Umbilical cord (tissue), 2 donors: ENCODE data around the gene PACSIN1. TPM values are rescaled to one million over a fixed set of nuclear protein-coding genes. Genes with fewer than 3 reads are reported as not detected.
A peak's percentile ranks its signal among the peaks of the same experiment; 100 is the strongest.
"Not testable (repeated sequence)": the region's sequence is repeated elsewhere in the genome, so short reads cannot be mapped to it uniquely, and the experiment has no call there.

Experiments used
- DNase-seq: peaks from one replicate; pipeline ENCODE4 v3.0.0-alpha.2; 2015; ENCODE audit warnings: low spot score
- total RNA-seq: library from RNA; depleted of rRNA; stranded (reverse); fragments of >200 nt; gene quantifications from one replicate; pipeline ENCODE4 v1.2.3, GENCODE V29; 2014; ENCODE audit warnings: low replicate concordance; ENCODE audit not compliant: insufficient read depth

Gene PACSIN1
- total RNA-seq, 1 donor from 2014 or later, result 0.72 TPM

DNA sequence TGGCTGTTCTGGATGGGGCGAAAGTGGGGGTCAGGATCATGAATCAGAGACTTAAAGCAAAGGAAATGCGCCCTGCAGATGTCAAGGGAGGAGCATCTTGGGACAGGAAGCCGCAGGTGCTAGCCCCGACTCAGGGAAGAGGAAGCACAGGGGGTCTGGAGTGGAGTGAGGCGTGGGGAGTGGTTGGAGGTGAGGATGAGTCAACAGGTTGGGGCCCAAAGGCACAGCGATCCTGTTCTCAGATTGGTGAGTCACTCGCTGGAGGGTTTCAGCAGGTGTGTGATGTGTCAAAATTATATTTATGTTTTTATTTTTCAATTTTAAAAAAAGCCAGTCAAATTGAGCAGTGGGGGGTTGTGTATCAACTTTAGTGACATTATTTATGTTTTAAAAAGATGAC, 19.0 kb downstream of the PACSIN1 start:
- DNase-seq, result peak; percentile 20

DNA sequence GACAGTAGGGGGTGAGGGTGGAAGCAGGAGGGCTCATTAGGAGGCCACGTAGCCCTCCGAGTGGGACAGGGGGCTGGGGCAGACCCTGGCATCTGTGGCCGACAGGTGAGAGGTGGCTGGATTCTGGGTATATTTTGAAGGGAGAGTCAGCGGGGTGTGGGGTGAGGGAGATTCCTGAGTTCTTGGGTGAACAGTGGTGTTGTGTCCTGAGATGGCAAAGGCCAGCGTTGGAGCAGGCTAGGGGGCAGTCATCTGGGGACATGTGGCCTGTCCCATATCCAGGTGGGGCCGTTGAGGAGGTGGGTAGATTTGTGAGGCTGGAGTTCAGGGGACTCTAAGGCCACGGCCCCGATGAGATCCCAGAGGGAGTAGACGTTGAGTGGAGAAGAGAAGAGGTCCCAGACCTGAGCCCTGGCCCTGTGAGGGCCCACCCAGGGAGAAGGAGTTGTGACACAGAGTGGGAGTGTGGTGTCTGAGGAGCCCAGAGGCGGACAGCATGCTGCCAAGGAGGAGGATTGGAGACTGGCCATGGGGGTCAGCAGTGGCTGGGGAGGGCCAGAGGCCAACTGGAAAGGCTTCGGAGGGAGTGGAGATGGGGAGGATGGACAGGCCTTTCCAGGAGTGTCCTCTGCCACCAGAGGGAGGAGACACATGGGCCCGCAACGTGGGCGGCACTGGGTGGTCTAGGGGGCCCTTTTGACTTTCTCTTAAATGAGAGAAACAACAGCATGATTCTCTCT, 19.6 kb downstream of the PACSIN1 start:
- no peak for DNase-seq

DNA sequence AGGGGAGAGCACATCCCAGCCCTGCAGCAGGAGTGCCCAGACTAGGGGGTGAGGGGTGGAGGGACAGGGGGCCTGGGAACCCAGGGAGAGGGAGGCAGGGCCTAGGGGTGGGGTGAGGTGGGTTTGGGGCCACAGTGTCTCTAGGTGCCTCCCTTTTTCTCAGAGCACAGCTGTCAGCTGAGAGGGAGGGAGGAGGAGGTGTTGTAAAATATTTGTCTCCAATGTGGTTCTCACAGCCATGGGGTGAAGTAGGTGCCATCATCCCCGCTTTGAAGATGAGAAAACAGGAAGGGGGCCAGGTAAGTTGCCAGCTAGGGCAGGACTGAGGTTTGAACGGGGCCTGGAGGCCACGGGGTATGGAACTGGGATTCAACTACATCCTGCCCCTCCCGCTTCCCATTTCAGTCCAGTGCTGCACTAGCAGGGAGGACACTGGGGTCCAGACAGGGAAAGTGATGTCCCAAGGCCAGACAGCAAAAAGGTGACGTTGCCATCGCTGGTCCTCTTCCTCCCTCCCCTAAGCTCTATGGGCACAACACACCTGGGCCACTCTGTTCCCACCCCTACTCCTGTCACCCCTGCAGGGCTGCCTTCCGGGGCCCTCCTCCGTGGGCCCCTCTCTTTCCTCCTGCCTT, 20.3 kb downstream of the PACSIN1 start:
- no peak for DNase-seq

DNA sequence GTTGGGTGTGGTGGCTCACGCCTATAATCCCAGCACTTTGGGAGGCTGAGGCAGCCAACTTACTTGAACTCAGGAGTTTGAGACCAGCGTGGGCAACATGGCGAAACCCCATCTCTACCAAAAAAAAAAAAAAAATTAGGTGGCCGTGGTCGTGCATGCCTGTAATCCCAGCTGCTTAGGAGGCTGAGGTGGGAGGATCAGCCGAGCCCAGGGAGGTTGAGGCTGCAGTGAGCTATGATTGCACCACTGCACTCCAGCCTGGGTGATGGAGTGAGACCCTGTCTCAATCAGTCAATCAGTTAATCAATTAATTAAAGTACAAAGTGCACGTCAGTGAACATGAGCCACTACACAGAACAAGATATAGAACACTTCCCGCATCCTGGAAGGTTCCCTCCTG, 21.0 kb downstream of the PACSIN1 start:
- not testable (repeated sequence) for DNase-seq

DNA sequence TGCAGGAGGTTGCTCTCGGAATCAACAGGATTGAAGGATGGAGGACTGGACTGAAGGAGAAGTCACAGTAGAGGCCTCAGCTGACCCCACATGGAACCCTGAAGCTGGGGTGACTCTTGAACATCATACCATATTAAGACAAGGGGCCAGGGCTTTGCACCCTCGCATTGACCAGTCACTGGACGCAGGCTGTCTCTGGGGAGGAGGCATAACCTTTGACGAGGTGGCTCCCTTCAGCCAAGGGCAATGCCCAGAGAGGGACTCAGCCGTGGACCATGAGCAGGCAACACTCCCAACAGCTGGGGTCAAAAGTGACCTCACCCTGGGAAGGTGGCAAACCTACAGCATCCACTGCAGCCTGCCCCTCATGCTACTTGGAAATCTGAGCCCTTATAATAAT, 21.7 kb downstream of the PACSIN1 start:
- DNase-seq, result no peak

DNA sequence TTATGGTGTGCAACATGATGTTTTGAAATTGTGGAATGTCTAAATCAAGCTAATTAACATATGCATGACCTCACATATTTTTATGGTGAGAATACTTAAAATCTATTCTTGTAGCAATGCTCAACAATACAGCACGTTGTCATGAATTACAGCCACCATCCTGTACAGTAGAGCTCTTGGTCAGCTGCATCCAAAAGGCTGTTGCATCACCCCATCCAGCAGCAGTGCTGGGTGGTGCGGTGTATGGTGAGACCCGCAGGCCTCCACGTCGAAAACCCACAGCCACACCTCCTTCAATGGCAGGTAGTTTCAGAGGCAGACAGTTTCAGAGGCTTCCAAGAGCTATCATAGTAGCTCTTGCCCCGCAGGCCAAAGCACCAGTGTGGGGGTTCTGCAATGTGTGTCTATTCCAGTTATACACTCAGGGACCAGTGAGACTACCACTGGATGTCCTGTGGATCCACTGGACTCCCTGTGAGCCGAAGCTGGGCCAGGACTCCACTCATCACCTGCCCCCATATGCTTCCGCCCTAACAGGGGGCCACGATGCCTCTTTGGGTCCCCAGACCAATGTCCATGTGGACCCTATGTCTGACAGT, 23.4 kb downstream of the PACSIN1 start:
- DNase-seq, result no peak

DNA sequence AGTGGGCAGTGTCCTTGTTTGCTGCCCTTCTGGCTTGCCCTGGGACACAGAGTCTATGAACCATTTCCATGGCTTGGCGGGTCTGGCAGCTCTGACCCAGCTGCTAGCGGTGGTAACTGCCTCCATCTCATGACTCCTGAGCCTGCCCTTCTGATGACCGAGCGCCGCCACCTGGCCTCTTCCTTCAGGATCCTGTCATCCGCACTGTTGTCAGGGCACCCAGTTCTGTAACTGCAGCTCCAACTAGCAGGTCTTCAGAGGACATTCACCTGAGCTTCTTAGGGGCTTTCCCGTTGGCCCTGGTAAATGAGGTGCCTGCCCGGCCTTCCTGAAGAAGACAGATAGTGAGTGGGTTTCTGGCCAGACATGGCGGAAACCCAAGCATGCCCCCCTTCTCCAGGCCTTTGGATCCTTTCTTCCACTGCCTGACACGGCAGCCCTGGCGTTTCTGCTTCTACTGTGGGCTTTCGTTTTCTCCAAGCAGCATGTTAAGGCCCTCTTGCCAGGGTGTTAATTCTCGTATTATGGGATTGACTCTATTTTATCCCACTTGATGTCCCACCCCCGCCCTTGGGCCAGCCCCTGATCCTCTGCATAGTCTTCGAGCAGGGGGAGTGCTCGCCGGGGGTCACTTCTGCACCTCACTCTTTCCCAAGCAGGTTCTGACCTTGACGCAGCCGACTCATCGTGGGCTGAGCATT, 24.7 kb downstream of the PACSIN1 start:
- no peak for DNase-seq

DNA sequence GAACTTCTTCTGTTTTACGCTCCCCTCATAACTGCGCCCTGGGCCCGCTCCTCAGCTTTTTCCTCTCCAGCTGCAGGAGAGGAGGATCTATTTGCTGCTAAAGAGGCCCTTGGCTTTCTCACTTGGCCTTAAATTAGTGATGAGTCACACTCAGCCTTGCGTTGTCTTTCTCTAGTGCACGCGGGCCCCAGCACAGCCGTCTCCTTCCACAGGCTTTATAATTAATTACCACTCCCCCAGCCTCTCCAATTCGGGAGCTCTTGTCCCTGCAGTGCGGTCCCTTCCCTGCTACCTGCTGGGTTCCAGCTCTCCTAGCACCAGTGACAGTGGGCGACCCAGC, 25.2 kb downstream of the PACSIN1 start:
- DNase-seq, result peak; percentile 62

DNA sequence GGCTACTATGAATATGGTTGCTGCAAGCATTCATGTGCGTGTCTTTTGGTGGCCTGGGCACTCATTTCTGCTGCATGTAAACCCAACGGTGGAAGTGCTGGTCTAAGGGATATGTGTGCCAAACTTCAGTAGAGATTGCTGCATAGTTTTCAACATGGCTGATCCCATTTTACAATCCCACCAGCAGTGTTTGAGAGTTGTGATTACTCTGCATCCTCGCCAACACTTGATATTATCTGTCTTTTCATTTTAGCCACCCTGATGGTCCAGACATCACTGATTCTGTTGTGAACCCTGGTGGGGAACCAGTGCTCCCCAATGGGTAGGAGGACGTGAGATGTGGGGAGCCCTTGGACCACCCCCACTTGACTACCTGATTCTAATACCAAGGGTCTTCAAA, 27.5 kb downstream of the PACSIN1 start:
- DNase-seq, result no peak

DNA sequence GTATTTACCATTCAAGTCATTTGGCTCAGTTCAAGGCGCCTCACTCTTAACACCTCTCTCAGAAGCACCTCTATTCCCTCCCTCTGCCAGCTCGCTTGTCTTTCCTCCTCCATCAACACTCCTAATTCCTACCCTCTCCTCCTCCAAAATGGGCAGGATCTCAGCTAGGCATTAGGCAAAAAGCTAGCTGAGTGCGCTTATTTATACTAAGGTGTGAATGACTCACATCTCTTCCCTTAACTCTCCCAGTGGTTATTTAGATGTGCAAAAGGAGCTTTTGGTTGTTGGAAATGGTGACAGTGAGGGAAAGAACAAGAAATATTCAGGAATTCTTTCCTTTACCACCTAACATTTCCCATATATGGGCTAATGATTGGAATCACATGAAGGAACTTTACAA, 29.1 kb downstream of the PACSIN1 start:
- DNase-seq, result no peak

DNA sequence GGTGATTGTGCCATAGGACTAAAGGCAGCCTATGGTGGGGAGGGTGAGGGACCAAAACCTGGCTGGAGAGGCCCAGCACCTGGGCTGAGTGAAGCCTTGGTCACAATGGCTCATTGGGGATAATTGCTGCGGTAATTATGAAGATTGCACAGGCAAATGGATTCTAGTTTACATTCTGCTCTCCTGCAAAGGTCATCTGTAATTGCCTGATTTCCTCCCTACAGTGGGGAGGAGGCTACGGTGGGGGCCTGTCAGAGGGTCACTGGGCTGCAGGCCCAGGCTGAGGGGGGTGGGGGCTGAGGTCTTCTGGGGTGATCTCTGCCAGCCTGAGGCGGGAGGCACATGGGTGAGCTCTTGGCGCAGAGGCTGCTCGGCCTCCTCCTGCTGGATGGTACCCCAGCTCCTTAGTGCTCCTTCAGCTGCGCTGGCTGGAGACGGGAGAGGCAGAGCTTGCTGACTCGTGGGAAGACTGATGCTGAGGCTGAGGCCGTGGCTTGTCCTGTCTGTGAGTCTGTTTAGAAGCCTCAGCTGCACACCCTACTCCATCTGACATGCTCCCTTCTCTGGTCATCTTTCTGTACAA, 30.3 kb downstream of the PACSIN1 start:
- no peak for DNase-seq

DNA sequence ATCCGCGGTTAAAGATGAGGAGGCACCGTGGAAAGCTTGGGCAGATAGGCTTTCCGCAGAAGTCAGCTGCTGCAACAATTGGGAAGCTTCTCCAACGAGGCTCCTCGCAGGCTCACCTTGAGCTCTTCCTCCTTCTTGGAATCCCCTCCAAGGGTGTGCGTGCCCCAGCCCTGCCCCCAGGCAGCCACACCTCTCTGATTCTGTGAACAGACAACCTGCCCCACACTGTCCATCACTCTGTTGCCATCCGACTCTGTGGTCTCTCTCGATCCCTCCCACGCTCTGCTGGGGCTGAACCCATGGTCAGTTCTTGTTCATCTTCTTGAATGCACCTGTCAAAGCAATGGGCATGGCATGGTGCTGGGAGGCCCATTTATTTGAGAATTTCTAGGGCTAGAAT, 31.5 kb downstream of the PACSIN1 start:
- no peak for DNase-seq

DNA sequence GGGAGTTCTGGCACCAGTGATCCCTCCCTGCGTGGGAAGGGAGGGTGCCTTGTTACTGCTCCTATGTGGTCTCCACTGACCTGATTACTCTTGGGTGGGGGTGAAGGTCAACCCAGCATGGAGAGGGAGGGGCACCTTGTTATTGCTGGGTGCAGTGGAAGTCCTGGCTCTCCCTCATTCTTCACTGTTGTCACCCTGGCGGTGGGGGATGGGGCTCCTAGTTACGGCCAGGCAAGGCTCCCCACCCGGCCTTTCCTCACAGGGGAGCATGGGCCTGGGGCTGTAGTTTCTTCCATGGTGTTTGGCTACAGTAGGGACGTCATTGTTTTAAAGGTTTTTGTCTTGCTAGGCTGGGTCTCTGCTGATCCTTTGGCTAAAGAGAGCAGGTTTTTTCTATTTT, 40.8 kb downstream of the PACSIN1 start:
- DNase-seq, result no peak

DNA sequence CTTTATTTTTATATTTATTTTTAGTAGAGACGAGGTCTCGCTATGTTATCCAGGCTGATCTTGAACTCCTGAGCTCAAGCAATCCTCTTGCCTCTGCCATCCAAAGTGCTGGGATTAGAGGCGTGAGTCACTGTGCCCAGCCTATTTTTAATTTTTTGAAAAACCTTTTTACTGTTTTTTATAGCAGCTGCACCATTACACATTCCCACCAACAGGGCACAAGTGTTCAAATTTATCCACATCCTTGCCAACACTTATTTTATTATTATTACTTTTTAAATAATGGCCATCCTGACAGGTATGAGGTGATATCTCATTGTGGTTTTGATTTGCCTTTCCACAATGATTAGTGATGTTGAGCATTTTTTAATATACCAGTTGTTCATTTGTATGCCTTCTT, 42.5 kb downstream of the PACSIN1 start:
- no peak for DNase-seq

DNA sequence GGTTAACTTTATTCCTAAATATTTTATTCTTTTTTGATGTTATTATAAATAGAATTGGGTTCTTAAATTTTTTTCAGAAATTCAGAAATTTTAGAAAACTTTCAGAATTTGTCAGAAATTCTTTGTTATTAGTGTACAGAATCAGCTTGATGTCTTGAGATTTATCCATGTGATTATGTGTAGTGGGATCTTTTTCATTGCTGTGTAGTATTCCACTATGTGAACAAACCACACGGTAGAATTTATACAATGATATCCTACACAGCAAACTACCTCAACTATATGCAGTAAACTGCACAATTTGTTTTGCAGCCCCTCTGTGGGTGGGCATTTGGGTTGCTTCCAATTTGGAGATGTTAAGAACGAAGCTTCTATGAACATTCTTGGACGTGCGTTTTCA, 43.9 kb downstream of the PACSIN1 start:
- no peak for DNase-seq

DNA sequence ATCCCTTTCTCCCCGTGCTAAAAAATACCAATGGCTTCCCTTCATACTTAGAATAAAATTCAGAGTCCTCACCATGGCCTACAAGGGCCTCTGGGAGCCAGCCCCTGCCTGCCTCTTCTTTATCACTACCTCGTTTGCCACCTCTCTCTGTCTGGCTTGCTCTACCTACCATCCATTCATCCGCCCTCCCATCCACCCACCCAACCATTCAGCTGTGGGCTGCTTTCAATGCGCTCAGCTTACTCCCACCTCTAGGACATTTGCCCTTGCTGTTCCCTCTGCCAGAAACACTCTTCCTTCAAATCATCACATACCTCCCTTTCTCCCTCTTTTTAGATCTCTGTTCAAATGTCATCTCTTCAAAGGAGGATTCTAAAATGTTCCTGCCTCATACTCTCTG, 44.4 kb downstream of the PACSIN1 start:
- DNase-seq, result no peak

DNA sequence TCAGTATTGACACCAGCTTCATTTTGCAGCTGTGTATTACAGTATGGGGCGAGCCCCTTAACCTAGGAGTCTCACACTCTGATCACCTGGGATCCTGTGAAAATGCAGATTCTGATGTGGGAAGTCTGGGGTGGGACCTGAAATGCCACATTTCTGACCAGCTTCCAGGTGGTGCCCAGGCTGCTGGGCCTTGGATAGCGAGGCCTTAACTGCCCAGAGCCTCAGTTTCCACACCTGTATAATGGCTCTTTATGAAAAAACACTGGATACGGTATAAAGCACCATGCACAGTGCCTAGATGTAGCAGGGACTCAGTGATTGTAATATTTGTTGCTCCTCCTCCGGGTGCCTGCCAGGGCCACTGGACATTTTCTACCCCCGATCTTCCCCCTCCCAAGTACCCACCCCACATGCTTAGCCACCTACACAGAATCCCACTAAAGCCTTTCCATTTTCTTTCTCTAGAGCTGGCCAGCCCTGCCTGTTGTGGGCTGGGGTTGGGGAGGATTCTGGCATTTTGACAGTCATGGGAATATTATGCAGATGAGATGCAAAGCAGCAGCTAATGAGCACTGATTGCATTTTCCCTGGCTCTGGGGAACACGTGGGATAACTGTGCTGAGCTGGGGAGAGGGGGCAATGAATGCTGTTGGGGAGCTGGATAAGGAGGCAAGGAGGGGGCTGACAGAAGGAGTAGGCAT, 45.5 kb downstream of the PACSIN1 start:
- DNase-seq, result no peak

DNA sequence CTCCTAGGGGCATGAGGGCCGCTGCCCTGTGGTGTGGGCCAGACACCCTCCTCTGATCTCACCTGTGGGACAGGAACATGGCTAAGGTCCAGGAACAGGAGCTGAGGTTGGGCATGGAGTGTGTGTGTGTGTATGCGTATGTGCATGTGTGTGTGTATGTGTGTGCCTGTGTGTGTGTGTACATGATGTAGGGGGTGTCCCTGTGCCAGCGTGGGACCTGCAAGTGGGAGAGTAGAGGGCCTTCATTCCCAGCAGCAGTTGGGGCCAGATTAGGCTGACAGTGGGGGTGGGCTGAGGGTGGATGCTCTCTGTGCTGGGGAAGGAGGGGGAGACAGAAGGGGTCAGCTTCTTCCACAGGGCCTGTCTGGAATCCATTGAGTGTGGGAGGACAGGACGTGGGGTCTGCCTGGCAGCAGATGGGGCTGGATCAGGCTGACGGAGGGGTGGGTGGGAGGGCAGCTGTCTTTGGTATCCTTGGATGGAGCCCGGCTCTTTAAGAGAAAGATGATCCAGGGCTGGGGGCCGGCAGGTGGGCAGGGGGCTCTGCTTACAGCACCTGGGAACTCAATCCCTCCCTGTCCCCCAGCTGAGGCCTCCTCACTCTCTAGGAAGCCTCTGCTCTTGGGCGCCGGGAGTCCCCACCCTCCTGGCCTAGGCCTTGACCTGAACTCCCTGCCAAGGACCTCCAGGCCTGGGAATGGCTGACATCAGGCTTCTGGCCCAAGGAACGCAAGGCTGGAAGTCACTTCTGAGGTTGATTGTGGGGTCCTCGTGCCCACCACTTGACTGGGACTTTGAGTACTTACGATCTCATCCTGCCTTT, 46.2 kb downstream of the PACSIN1 start:
- DNase-seq, result no peak

DNA sequence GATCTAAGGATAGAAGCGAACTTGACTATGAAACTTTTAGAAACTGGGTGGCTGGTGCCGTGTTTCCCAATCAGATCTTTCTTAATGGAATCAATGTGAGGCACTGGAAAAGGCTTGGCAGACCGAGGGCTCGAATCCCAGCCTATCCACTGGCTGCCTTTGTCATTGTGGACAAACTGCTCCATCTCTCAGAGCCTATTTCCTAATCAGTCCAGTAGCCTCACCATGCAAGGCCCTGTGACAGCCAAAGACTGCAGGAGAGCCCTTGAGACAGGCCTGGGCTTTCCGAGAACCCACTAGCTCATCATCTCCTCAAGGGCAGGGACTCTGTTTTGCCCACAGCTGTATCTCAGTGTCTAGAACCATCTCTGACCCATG, 46.9 kb downstream of the PACSIN1 start:
- DNase-seq, result no peak

DNA sequence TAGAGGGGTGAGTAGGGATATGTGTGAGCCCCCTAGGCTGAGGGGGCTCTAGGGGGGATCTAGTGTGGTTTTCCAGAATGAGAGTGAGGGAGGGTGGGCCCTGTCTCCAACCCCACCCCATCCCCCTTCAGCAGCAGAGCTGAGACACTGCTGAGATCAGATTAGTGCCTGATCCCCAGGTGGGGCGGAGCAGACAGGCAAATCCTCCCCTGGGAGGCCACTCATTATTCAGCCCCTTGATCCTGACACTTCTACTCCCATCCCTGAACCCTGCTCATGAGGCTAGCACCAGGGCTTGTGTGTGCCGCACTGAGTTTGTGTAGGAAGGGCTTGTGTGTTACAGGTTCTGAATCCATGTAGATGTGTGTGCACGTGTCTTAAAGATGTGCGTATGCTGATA, 47.8 kb downstream of the PACSIN1 start:
- DNase-seq, result no peak

DNA sequence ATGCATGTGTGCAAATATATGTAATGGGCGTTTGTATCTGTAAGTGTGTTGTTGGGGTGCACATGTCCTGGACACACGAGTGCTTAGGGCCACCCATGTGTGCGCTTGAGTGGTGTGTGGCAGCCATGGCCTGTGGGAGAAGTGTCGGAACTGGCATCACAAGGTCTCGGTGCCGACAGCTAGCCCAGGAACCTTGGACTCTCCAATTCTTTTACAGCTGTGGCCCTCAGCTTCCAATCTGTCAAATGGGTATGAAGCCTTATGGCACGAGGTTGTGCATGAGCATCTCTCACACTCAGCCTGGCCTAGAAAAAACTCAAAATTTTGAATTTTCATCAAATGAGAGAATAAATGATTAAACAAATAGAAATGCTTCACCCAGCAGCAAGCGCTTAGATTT, 48.2 kb downstream of the PACSIN1 start:
- no peak for DNase-seq
